Choroid plexus epithelial cell (primary cell): Measurements from ENCODE around the gene CARD10.
A peak's percentile ranks its signal among the peaks of the same experiment; 100 is the strongest.

Experiments used
- DNase-seq: peaks from one replicate; pipeline ENCODE4 v3.0.0-alpha.2; 2010; ENCODE audit warnings: low read depth
- H3K4me3 ChIP-seq: 2 replicates; pipeline ENCODE4 v1.5.1; 2011; ENCODE audit warnings: low read depth, mild to moderate bottlenecking, control low read depth, low read length, moderate library complexity
- CTCF ChIP-seq: conservative IDR thresholded peaks from 2 replicates; pipeline ENCODE4 v1.5.1; 2011; ENCODE audit warnings: low read depth, mild to moderate bottlenecking, control low read depth, inconsistent platforms, low read length, moderate library complexity

CARD10 gene

GRCh38 chr22:37565830-37566229 lies 46.6 kb upstream of the CARD10 start:
- TF ChIP-seq CTCF = no peak
- H3K4me3 ChIP-seq = no peak overlapping the region
- no peak for DNase-seq

DNA sequence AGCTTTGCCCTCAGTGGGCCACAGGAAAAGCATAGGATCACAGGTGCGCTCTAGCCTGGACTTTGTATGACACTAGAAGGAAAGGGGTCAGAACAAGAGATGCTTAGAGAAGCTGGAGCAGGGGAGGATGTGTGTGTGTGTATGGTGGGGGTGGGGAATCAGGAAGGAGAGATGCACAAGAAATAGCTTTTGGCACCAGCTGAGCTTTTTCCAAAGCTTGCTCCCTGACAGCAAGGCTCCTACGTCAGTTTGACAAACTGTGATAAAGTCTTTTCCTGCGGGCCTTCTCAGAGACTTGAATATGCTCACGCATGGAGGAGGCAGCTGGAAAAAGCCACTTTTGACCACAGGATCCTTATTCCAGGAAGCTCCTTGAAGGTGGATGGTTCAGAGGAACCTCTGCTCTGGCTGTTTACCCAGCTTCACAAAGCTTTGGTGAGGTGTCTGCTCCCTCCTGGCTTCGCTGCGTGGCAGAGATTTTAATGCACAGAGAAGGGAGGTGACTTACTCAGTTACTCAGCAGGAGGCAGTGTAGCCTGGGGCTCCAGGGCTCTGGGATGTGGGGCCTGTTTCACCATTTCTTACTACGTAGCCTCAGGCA lies 45.0 kb upstream of the CARD10 start:
- peak; percentile 69 for DNase-seq
- H3K4me3 ChIP-seq = peak overlapping the region; percentile 38
- peak; percentile 45 for TF ChIP-seq CTCF

DNA sequence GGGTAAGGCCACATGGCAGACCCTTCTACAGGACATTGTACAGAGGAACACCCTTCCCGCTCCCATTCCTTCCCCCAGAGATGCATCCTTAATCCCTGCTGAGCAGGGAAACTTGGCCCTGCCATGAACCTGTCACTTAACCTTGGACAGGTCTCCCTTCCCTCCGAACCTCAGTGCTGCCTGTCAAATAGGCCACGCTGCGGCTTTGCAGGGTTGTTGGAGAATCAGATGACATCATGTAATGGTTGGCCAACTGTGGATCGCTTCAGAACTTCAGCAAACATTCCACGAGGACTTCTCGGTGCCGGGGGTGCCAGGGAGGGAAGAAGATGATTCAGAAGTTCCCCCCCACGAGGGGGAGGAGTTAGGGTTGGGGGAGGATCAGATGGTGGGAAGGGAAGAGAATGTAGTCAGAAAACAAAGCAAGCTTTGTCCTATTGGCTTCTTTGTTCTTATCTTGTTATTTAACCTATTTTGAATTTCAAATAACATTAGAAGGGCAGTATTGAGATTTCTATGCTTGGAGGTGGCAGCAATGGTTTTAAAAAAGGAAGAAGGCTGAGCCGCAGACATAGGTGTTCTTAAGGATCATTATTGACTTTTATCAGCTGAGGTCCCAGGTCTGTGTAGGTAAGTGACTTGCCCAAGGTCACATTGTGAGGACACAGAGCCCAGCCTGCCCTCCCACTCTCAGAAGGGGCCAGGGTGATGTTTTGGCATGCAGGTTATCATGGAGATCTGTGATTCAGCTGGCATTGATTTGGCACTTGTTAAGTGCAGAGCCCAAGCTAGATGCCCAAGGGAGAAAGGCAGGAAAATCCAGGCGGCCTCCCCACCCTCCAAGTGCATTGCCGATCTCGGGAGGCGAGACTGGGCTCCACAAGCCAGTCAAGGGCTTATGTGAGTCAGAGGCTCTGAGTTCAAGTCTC lies 44.2 kb upstream of the CARD10 start:
- H3K4me3 ChIP-seq = peak overlapping the region; percentile 38
- no peak for TF ChIP-seq CTCF
- peak; percentile 98 for DNase-seq

DNA sequence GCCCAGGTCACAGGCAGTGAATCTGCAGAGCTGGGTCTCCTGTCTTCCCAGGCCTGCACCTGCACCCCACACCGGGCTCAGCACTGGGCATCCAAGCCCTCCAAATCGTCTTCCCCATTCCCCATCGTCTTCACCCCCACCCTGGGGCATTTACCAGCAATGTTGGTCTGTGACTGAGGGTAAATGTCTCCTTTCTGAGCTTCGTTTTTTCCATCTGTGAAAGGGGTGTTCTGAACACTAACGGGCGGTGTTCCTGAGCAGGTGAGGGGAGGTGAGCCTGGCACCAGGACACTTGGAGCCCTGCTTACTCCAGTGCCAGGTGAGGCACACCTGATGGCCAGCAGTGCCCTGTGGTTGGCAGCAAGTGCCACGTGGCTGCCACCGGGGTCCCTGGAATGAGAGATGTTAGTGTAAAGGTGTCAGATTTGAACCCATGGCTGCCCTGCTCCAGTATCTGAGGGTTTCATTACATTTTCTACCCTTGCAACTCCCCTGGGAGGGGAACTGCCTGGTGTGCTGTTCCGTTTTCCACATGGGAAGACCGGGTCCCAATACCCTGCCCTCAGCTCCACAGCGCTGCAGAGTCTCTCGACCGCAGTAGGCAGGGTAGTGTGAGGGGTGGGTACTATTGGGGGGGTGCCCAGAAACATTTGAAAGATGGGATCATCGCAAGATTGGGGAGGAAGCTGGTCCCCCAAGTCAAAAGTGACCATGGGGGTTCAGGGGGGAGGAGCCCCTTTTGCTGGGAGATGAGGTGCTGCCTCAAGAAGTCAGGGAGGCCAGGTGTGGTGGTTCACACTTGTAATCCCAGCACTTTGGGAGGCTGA lies 43.0 kb upstream of the CARD10 start:
- no peak for TF ChIP-seq CTCF
- DNase-seq = no peak
- peak overlapping the region; percentile 85 for H3K4me3 ChIP-seq

- TF ChIP-seq CTCF = peak; percentile 85
- peak overlapping the region; percentile 85 for H3K4me3 ChIP-seq
- peak; percentile 90 for DNase-seq
These were observed 42.2 kb upstream of the CARD10 start for GRCh38 chr22:37561212-37562048.

DNA sequence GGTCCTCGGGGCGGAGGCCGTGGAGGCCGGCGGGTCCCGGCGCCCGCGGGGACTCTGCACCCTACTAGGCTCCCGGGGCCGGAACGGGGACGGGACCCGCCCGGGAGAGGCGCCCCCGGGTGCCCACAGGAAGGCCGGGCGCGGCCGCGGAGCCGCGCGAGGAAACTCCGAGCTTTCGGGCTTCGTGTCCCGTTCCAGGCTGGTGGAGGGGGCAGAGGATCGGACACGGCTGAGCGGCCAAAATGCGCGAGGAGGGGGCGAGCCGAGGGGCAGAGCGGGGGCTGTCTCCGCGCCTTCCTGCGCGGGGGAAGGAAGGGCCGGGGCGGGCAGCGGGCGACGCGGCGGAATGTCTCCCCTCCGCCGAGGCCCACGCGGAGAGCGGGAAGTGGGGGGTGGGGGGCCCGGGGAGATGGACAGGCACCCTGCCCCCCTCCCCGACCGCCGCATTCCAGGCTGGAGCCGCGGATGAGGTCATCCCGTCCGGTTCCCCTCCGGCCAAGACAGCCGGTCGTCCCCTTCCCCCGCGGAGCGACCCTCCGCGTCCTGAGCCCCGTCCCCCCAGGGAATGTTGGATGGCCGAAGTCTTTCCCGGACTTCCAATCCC lies 41.5 kb upstream of the CARD10 start:
- H3K4me3 ChIP-seq = peak overlapping the region; percentile 85
- DNase-seq = peak; percentile 61
- no peak for TF ChIP-seq CTCF
